H1 (cell line): ENCODE measurements around the gene SPPL2B. TPM values are rescaled to one million over a fixed set of nuclear protein-coding genes. Genes with fewer than 3 reads are reported as not detected.

ENCODE experiments used
- BRCA1 ChIP-seq: IDR thresholded peaks from 2 replicates; pipeline ENCODE4 v1.6.1; 2012; ENCODE audit warnings: low read depth, low read length, improper control_type of control experiment
- JUN ChIP-seq: IDR thresholded peaks from 2 replicates; pipeline ENCODE4 v1.6.1; 2011; ENCODE audit warnings: low read depth, mild to moderate bottlenecking, improper control_type of control experiment, low read length
- TCF12 ChIP-seq: IDR thresholded peaks from 2 replicates; pipeline ENCODE4 v1.6.1; 2011; ENCODE audit warnings: low read depth, mild to moderate bottlenecking, low read length
- USF2 ChIP-seq: IDR thresholded peaks from 2 replicates; pipeline ENCODE4 v1.6.1; 2011; ENCODE audit warnings: low read length, improper control_type of control experiment
- polyA plus RNA-seq, 7 experiments: library from polyadenylated mRNA; depleted of rRNA in 3 of 7; stranded (reverse) in 5 of 7; unstranded in 2 of 7; fragments of >200 nt in 5 of 7; fragments of 200-250 nt in 2 of 7; gene quantifications; 1 replicate in 5 of 7; 2 replicates in 1 of 7; 4 replicates in 1 of 7; pipeline versions ENCODE4 v1.2.1 to v1.2.3, GENCODE V29; 2011 to 2013; ENCODE audit warnings: missing spikeins in 2 of 7, mixed read lengths in 2 of 7
- total RNA-seq: library from RNA; stranded (reverse); fragmentation: NEBNext Ultra II Directional; extraction: Animal tissue kit (Norgen Biotek cat#: 25700); gene quantifications from 2 replicates; pipeline ENCODE4 v1.2.1, GENCODE V29; 2021

SPPL2B gene
- total and polyA plus RNA-seq, 2 of the 8 experiments (the other 6 are each of a cell fraction or from before 2014, with no cell fraction given): 34.8 to 55.7 TPM

DNA sequence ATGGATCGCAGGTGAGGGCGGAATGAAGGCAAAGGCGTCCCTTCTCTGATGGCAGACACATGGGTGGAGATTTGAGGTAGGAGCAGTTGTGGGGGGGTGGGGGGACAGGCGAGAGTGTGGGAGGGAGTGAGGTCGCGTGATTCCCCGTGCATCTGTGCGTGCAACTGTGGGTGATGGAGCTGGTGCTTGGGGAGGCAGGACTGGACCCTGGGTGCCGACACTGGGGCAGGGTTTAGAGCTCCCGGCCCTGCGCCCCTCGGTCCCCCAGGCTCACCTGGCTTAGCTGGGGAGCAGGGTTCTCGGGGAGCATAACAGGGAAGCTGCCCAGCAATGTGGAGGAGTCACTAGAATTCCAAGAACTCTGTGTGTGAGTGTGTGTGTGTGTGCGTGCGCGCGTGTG, 34.9 kb downstream of the SPPL2B start (continued):
- no peak for TF ChIP-seq JUN
- no peak for TF ChIP-seq USF2
- no peak for TF ChIP-seq TCF12
- TF ChIP-seq BRCA1: no peak
- TF ChIP-seq, all 59 proteins: peak for 0
